ENCODE data around the gene IL6R. TPM values are rescaled to one million over a fixed set of nuclear protein-coding genes. Genes with fewer than 3 reads are reported as not detected.
"Not testable (repeated sequence)": the region's sequence is repeated elsewhere in the genome, so short reads cannot be mapped to it uniquely, and the experiment has no call there.

The IL6R gene
- 1 to 10 TPM; 3.9 to 5.7 (median 5.2) TPM for polyA plus RNA-seq (ENCODE audit: insufficient read depth in 1 of 5, insufficient read length in 5 of 5, low replicate concordance in 1 of 5)
- long read RNA-seq, donor 1, result 0 reads
- long read RNA-seq, donor 2, result 0 reads
- long read RNA-seq, donor 3, full-length matches to known transcripts, result 2 of 2 reads
- long read RNA-seq, donor 3, partial matches to known transcripts, result 0 of 2 reads
- long read RNA-seq, donor 3, other reads (novel, unspliced or antisense), result 0 of 2 reads
- long read RNA-seq, donor 4, full-length matches to known transcripts, result 3 of 3 reads
- long read RNA-seq, donor 4, partial matches to known transcripts, result 0 of 3 reads
- long read RNA-seq, donor 4, other reads (novel, unspliced or antisense), result 0 of 3 reads
- long read RNA-seq, donor 5, full-length matches to known transcripts, result 2 of 2 reads
- long read RNA-seq, donor 5, partial matches to known transcripts, result 0 of 2 reads
- long read RNA-seq, donor 5, other reads (novel, unspliced or antisense), result 0 of 2 reads
- long read RNA-seq, donor 6, result 0 reads
- long read RNA-seq, donor 7, full-length matches to known transcripts, result 3 of 3 reads
- long read RNA-seq, donor 7, partial matches to known transcripts, result 0 of 3 reads
- long read RNA-seq, donor 7, other reads (novel, unspliced or antisense), result 0 of 3 reads
- long read RNA-seq, donor 8, full-length matches to known transcripts, result 1 of 1 reads
- long read RNA-seq, donor 8, partial matches to known transcripts, result 0 of 1 reads
- long read RNA-seq, donor 8, other reads (novel, unspliced or antisense), result 0 of 1 reads

DNA sequence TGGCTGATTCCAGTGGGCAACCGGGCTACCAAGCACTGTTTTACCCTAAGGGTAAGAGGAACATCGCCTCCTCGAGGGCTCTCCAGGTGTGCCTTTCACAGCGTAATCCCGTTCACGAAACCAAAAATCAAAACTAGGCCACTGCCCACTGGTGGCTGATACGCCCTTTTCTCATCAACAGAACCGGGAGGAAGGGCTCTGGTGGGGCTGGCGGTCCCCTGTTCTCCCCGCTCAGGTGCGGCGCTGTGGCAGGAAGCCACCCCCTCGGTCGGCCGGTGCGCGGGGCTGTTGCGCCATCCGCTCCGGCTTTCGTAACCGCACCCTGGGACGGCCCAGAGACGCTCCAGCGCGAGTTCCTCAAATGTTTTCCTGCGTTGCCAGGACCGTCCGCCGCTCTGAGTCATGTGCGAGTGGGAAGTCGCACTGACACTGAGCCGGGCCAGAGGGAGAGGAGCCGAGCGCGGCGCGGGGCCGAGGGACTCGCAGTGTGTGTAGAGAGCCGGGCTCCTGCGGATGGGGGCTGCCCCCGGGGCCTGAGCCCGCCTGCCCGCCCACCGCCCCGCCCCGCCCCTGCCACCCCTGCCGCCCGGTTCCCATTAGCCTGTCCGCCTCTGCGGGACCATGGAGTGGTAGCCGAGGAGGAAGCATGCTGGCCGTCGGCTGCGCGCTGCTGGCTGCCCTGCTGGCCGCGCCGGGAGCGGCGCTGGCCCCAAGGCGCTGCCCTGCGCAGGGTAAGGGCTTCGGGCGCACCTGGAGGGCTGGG lies at the start of gene IL6R:
Gene IL6R (plus strand): TSS at position 360 of the 763 bp plus-strand sequence. CDS start 287 bp downstream, at position 647.
- DNase-seq, result peak; percentile 82 to 84

DNA sequence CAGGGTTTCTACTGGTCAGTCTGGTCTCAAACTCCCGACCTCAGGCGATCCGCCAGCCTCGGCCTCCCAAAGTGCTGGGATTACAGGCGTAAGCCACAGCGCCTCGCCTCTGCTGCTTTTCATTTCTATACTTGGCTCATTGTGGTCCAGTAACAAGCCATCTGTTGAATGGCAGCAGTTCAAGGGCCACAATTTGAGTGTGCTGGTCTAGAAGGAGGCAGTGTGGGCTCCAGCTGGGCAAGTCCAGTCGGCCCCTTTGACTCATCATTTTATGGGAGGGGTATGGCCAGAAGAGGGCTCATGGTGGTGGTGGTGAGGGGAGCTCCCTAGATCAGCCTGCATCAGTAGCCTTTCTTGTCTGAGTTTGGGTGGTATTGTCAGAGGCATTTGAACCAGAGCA lies 46.6 kb upstream of the IL6R start:
- DNase-seq, result no peak

DNA sequence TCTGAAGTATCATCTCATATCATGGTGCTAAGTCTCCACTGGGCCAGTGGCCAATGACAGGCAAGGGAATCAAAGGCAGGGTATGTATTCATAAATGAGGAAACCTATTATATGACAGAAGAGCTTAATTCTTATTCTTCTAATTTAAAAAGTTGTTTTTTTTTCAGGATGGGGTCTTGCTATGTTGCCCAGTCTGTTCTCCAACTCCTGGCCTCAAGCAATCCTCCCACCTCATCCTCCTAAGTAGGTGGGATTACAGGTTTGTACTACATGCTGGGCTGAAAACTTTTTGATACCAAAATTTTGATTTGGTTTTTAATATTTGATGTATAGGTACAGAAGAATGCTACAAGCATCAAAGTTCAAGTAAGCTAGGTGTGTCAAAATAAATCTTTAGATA lies 44.9 kb upstream of the IL6R start:
- no peak for DNase-seq

DNA sequence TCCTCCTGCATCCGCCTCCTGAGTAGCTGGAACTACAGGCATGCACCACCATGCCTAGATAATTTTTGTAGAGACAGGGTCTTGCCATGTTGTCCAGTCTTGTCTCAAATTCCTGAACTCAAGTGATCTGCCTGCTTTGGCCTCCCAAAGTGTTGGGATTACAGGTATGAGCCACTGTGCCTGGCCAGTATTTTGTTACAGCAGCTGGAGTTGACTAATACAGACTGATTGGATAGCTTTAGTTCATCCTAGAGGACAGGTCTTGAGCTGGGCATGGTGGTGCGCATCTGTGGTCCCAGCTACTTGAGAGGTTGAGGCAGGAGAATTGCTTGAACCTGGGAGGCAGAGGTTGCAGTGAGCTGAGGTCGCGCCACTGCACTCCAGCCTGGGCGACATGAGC lies 44.3 kb upstream of the IL6R start:
- not testable (repeated sequence) for DNase-seq

DNA sequence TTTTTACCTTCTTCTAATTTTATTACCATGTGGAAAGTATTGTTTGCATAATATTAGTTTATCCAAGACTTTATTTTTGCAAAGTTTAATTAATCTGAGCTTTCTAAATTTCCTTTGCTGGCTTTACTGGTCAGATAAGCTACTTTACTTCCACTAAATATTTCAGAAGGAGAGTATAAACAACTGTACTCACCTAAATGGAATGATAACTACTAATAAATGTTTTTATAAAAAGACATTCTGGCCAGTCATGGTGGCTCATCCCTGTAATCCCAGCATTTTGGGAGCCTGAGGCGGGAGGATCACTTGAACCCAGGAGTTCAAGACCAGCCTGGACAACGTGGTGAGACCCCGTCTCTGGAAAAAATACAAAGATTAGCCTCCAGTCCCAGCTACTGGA lies 43.8 kb upstream of the IL6R start:
- no peak for DNase-seq

DNA sequence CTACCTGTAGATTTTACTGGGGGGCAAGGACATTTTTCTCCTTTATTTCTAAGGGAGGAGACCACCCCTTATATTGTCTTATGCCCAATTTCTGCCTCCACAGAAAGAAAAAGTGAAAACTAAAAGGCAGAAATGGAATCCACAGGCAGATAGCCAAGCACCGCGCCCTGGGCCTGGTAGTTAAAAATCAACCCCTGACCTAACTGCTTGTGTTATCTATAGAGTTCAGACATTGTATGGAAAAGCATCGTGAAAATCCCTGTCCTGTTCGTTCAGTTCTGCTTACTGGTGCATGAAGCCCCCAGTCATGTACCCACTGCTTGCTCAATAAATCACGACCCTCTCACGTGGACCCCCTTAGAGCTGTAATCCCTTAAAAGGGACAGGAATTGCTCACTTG lies 33.7 kb upstream of the IL6R start:
- DNase-seq, result no peak

DNA sequence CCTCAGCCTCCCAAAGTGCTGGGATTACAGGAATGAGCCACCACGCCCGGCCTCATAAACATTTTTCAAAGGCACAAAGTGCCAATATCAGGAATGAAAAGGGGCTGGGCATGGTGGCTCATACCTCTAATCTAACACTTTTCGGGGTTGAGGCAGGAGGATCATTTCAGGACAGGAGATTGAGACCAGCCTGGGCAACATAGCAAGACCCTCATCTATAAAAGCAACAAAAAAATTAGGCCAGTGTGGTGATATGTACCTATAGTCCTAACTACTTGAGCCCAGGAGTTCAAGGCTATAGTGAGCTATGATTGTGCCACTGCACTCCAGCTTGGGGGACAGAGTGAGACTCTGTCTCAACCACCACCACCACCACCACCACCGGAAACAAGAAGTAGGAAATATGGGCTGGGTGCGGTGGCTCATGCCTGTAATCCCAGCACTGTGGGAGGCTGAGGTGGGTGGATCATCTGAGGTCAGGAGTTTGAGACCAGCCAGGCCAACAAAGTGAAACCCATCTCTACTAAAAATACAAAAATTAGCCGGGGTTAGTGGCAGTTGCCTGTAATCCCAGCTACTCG lies 31.3 kb upstream of the IL6R start:
- DNase-seq, result not testable (repeated sequence)

DNA sequence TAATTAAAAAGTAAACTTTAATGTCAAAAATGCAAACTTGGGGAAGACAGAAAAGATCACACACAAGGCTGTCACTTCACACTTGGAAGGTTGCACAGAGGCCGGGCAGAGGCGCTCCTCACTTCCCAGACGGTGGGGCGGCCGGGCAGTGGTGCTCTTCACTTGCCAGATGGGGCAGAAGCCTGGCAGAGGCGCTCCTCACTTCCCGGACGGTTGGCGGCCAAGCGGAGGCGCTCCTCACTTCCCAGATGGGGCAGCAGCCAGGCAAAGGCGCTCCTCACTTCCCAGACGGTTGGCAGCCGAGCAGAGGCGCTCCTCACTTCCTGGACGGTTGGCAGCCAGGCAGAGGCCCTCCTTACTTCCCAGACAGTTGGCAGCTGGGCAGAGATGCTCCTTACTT lies 25.8 kb upstream of the IL6R start:
- DNase-seq, result no peak

DNA sequence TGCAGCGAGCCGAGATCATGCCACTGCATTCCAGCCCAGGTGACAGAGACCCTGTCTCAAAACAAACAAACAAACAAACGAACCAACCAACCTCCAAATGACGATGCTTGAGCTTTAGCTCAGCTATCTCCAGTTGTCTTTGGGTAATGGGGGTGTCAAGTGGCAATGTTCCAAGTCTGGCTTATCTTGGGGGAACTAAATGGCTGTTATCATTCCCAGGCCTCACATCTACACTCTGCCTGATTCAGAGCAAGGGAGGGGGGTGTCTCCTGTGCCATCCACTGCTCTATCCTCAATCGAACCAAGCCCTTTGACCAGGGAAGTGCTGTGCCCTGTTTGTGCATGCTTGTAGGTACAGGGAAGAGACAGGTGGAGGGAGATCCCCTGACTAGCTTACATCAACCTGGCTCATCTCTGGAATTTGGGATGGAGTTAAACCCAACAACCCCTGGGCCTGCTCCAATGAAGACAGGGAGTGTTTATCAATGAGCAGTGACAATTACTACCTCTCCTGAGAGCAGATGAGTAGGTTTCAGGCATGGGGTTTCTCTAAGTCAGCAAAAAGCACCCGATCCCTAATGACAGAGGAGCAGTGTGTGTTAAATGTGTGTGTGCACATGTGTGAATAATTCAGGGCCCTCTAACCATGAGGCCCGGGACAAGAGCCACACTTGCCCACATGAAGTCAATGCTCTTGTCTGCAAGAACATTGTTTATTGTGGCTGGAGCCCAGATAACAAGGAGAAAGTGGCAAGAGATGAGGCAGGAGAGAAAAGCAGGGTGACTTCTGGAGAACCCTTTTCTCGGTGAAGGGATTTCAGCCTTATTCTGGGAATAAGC lies 20.3 kb upstream of the IL6R start:
- DNase-seq, result no peak

DNA sequence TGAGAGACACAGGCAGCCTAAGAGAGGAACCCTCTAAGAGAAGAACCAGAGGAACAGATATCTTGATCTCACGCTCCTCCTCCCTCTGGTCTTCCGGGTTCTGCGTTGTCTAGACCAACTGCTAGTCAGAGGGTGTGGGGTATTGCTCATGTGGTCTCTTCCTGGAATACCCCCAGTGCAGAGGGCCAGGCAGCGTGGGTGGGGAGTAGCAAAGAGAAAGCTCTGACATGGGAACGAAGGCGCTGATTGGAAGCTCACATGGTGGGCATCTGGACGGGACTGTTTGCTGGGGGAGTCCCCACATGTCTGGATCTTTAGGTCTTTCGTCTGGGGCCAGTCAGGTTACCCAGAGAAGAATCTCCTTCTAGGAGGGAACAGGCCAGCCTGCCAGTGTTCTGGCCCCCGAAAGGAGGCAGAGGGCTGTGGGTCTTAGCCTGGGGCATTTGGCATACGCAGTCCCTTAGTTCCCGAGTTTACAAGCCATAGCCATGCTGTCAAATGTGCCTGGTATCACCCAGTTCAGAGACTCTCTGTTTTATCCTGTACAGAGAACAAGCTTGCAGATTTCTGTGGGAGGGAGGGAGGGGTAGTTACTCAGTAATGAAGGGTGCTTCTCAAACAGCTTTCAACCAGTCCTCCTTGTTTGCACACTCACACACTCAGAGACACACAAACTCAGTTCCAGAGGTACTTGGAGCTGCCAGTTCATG lies 18.3 kb upstream of the IL6R start:
- DNase-seq, result peak in 1 of 2 donors; percentile 6

DNA sequence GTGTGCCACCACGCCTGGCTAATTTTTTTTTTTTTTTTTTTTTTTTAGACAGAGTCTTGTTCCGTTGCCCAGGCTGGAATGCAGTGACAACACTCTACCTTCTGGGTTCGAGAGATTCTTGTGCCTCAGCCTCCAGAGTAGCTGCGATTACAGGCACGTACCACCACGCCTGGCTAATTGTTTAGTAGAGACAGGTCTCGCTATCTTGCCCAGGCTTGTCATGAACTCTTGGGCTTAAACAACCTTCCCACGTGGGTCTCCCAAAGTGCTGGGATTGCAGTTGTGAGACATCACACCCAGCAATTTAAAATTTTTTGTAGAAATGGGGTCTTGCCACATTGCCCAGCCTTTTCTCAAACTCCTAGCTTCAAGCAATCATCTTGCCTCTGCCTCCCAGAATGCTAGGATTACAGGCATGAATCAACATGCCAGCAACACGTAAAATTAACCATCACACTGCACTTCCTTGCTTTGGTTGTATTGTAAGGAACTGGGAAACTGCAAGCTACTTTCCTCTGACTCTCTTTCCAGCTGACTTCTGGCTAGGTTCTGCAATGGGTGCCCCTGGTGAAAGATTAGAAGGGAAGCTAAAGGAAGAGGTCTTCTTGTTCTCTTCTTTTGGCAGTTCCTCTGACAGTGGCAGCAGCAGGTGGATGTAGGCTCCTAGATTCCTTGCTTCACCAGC lies 13.9 kb upstream of the IL6R start:
- no peak for DNase-seq

DNA sequence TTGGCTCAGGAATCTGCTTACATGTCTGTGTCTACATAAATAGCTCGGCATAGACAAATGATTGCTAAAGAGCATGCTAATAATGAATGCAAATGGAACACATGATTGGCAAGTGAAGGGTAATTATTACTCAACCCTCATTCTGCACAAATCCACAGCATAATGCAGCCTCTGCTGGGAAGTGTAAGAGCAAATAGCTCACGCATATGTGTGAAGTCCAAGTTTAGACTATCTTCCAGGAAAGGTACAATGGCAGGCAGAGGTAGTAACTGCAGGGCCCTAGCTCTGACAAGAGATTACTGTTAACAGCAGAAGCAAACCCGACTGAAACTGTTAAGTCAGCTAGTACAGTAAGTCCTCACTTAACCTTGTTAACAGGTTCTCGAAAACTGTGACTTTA lies 7.0 kb upstream of the IL6R start:
- no peak for DNase-seq

DNA sequence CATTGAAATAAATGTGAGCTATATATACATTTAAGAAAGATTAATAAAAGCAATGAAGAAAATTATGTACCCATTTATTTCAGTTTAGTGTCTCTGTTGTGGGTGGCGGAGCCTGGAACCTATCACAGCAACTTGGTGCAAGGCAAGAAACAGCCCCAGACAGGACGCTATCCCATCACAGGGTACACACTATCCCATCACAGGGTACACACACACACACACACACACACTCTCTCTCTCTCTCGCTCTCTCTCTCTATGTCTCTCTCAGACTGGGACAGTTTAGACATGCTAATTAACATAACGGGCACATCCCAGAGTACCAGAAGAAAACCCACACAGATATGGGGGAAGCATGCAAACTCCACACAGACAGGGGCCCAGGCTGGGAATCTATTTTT lies 6.5 kb upstream of the IL6R start:
- no peak for DNase-seq

DNA sequence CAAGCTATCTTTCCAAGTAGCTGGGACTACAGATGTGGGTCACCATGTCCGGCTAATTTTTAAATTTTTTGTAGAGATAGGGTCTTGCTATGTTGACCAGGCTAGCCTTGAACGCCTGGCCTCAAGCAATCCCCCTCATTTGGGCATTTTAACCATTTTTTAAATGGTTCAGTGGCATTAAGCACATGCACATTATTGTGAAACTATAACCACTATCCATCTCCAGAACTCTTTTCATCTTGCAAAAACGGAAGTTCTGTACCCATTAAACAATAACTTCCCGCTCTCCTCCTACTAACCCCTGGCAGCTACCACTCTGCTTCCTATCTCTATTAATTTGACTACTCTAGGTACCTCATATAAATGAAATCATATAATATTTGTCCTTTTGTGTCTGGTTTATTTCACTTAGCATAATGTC lies 4.8 kb upstream of the IL6R start:
- DNase-seq, result no peak

DNA sequence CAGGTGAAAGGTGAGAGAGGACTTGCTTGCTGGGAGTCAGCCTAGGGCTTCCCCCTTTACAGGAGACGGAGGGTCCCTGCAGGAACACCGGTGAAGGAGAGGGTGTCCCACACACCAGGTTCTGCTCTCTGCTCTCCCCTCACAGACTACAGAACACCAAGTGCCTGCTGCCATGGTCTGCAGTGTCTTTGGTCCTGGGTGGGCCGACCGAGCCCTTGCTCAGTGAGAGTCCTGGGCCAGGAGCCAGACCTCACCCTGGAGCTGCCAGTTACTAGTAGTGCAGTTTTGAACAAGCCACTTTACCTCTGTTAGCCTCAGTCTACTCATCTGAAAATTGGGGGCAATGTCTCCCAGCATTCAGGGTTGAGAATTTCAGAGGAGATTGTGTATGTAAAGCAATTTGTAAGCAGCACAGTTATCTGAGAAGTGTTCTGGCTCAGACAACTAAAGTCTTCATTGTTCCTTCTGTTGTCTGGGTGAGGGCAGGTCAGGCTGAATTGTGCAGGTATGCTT lies 2.7 kb upstream of the IL6R start:
- no peak for DNase-seq

DNA sequence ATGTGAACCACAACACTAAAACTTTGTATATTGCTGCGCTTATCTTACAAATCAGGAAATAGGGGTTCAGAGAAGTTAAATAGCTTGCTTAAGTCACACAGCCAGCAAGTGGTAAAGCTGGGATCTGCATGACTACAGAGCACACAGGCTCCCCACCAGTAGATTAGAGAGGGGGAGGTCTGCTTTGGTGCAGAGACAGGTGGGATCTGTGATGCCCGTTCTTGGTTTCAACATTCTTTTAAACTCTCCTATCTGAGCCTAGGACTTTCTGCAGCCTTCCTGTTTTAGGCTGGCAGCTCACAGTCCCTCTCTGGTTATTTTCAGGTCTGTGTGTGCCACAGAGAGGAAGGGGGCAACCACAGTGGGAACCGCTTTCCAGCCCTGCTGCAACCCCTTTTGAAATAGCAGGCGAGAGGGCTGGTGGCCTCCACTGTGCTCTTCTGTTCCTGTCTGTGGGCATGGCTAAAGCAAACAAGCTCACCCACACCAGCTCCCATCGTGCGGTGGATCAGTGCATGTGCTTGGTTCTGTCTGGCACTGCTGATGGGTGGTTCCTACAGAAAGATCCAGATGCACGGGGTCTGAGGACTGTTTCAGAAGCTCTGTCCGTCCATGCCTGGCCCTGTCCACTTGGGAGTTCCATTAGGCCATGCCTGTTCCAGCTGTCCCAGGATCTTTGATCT lies 1.7 kb upstream of the IL6R start:
- no peak for DNase-seq

DNA sequence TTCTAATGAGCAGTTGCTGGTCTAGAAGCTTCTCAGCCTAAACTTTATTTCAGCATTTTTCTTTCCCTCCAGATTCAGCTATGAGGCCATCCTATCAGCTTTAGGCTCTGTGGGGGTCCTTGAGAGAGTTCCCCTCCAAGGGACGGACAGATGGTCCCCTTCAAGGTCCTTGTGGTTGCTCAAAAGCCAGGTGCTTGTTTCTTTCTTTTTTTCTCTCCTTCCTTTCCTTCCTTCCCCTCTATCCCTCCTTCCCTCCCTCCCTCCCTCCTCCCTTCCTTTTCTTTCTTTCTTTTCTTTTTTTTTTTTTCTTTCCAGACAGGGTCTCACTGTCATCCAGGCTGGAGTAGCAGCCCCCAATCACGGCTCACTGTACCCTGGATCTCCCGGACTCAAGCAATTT lies 1.2 kb upstream of the IL6R start:
- DNase-seq, result no peak

DNA sequence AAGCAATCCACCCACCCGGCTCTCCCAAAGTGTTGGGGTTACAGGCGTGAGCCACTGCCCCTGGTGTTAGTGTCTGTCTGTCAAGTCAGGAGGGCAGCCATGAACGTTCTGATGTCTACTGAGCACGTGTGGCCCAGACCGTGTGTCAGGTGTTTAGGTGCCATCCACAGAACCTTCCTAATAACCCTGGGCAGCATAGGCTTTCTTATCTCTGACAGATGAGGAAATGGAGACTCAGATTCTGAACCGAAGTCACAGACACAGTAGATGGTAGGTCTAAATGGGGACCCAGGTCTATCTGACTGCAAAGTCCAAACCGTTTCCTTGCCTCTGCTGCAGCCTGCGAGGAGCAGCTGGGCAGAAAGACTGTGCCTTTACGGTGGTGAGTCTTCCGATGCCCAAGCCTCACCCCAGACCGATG lies 622 bp upstream of the IL6R start:
- DNase-seq, result no peak
